ENCODE results near the gene MTHFD1. TPM values are rescaled to one million over a fixed set of nuclear protein-coding genes. Genes with fewer than 3 reads are reported as not detected.

Gene MTHFD1
- total RNA-seq, 1 donor: 28.2 TPM

DNA sequence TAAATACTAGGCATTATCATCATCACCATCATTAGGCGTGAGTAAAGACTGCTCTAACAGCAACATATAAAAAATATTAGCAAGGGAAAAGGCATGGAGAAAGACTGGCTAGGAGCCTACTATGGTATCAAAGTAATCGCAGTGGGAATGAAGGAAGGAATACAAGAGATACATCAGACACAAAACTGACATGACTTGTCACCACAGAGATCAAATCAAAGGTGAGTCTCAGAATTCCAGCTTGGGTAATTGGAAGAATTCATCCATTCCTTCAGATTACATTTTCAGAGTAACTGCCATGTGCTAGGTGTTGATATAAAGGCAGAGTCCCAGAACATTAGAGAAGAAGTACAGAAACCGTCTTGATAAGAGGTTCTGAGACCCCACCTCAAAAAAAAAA is 105.3 kb downstream of the MTHFD1 start:
- H3K4me3 ChIP-seq (ENCODE audit: insufficient read depth, low read length): no peak overlapping the region
- H3K79me2 ChIP-seq (ENCODE audit: insufficient read depth, low read length): peaks cover 15% of the 10 kb centered on the region
- no peak overlapping the region for H3K4me2 ChIP-seq (ENCODE audit: insufficient read depth, low read length)
- TF ChIP-seq, protein P1, sequence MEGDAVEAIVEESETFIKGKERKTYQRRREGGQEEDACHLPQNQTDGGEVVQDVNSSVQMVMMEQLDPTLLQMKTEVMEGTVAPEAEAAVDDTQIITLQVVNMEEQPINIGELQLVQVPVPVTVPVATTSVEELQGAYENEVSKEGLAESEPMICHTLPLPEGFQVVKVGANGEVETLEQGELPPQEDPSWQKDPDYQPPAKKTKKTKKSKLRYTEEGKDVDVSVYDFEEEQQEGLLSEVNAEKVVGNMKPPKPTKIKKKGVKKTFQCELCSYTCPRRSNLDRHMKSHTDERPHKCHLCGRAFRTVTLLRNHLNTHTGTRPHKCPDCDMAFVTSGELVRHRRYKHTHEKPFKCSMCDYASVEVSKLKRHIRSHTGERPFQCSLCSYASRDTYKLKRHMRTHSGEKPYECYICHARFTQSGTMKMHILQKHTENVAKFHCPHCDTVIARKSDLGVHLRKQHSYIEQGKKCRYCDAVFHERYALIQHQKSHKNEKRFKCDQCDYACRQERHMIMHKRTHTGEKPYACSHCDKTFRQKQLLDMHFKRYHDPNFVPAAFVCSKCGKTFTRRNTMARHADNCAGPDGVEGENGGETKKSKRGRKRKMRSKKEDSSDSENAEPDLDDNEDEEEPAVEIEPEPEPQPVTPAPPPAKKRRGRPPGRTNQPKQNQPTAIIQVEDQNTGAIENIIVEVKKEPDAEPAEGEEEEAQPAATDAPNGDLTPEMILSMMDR (IDR thresholded peaks at IDR 0.05; ENCODE audit: extremely low read depth, low read depth, low read length): no peak
- no peak overlapping the region for H2AFZ ChIP-seq (ENCODE audit: low read length)
- H3K27ac ChIP-seq (ENCODE audit: low read depth, low read length): no peak overlapping the region
- DNase-seq (ENCODE audit: insufficient read length, low spot score, missing footprints): no peak
- no peaks in the 10 kb centered on the region for H3K9me3 ChIP-seq (ENCODE audit: low read depth, low read length)
- no peaks in the 10 kb centered on the region for H4K20me1 ChIP-seq (ENCODE audit: insufficient read depth, low read length)
- H3K27me3 ChIP-seq (ENCODE audit: insufficient read depth, low read length): no peaks in the 10 kb centered on the region
- H3K4me1 ChIP-seq (ENCODE audit: insufficient read depth, low read length): no peaks in the 10 kb centered on the region
- H3K36me3 ChIP-seq (ENCODE audit: insufficient read depth, low read length): peaks cover 13% of the 10 kb centered on the region

DNA sequence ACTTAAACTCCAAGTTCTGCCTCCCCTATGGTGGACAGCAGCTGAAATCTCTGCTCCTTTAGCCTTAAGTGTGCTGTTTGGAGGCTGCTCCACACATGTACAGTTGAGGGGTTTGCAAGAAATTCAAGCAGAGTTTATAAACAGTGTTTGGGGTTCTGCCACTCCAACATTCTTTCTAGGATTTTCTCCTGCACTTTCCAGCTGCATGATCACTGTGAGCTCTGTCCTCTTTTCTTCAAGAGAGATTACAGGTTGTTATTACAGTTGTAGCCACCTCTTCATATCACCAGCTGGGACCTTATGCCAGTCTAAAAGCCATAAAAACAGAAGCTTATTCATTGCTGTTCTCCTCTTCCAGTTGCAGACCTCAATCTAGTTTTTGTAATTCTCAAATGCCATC is 107.1 kb downstream of the MTHFD1 start:
- DNase-seq (ENCODE audit: insufficient read length, low spot score, missing footprints): no peak
- Histone ChIP-seq H3K4me3 (ENCODE audit: insufficient read depth, low read length) (no peak overlapping the region), H3K79me2 (ENCODE audit: insufficient read depth, low read length) (peaks cover 28% of the 10 kb centered on the region), H2AFZ (ENCODE audit: low read length) (no peak overlapping the region), H4K20me1 (ENCODE audit: insufficient read depth, low read length) (no peaks in the 10 kb centered on the region), H3K4me1 (ENCODE audit: insufficient read depth, low read length) (no peaks in the 10 kb centered on the region), H3K9me3 (ENCODE audit: low read depth, low read length) (no peaks in the 10 kb centered on the region), H3K27me3 (ENCODE audit: insufficient read depth, low read length) (no peaks in the 10 kb centered on the region), H3K4me2 (ENCODE audit: insufficient read depth, low read length) (no peak overlapping the region), H3K36me3 (ENCODE audit: insufficient read depth, low read length) (peaks cover 13% of the 10 kb centered on the region), H3K27ac (ENCODE audit: low read depth, low read length) (no peak overlapping the region)
- TF ChIP-seq, protein P1 (IDR thresholded peaks at IDR 0.05; ENCODE audit: extremely low read depth, low read depth, low read length): no peak

DNA sequence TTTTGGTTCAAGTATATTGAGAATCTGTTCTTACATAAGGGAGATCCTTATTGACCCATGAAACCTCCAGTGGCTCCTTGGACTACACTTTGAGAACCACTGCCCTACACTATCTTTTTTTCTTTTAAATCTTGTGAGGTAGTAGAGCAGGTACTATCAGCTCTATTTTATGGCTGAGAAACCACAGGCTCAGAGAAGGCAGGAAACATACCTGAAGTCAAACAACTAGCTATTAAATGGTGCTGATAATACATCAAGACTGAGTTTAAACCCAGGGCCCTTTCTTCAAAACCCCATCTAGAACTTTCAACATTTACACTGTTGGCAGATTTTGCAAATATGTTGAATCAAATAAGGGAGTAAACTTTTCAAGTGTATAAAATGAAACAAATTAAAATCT is 108.6 kb downstream of the MTHFD1 start:
- Histone ChIP-seq H3K4me1 (ENCODE audit: insufficient read depth, low read length) (peaks cover 10% of the 10 kb centered on the region), H3K79me2 (ENCODE audit: insufficient read depth, low read length) (peaks cover 31% of the 10 kb centered on the region), H4K20me1 (ENCODE audit: insufficient read depth, low read length) (no peaks in the 10 kb centered on the region), H3K4me2 (ENCODE audit: insufficient read depth, low read length) (no peak overlapping the region), H3K27me3 (ENCODE audit: insufficient read depth, low read length) (no peaks in the 10 kb centered on the region), H3K27ac (ENCODE audit: low read depth, low read length) (no peak overlapping the region), H3K9me3 (ENCODE audit: low read depth, low read length) (no peaks in the 10 kb centered on the region), H2AFZ (ENCODE audit: low read length) (no peak overlapping the region), H3K4me3 (ENCODE audit: insufficient read depth, low read length) (no peak overlapping the region), H3K36me3 (ENCODE audit: insufficient read depth, low read length) (peaks cover 12% of the 10 kb centered on the region)
- TF ChIP-seq, protein P1 (IDR thresholded peaks at IDR 0.05; ENCODE audit: extremely low read depth, low read depth, low read length): no peak
- DNase-seq (ENCODE audit: insufficient read length, low spot score, missing footprints): no peak

DNA sequence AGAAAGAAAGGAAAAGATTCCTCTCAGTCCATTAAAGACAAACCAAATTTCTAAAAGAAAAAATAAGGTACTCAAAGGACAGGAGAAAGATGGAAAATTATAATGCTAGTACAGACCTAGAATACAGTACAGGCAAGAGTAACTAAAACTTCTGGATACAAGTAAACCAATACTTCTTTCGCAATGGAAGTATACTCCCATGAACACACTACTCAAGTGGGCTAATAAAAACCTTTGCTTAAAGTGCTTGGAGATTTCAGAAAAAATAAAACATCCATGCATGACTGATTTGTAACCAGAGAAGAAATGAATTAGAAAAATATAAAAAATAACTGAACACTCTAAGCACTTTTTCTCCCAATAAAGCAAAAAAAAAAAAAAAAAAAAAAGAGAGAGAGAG is 111.9 kb downstream of the MTHFD1 start:
- DNase-seq (ENCODE audit: insufficient read length, low spot score, missing footprints): no peak
- Histone ChIP-seq H2AFZ (ENCODE audit: low read length) (no peak overlapping the region), H3K79me2 (ENCODE audit: insufficient read depth, low read length) (peaks cover 47% of the 10 kb centered on the region), H3K4me1 (ENCODE audit: insufficient read depth, low read length) (peaks cover 22% of the 10 kb centered on the region), H3K27ac (ENCODE audit: low read depth, low read length) (no peak overlapping the region), H3K36me3 (ENCODE audit: insufficient read depth, low read length) (peaks cover 9% of the 10 kb centered on the region), H3K4me3 (ENCODE audit: insufficient read depth, low read length) (no peak overlapping the region), H3K27me3 (ENCODE audit: insufficient read depth, low read length) (no peaks in the 10 kb centered on the region), H4K20me1 (ENCODE audit: insufficient read depth, low read length) (no peaks in the 10 kb centered on the region), H3K9me3 (ENCODE audit: low read depth, low read length) (no peaks in the 10 kb centered on the region), H3K4me2 (ENCODE audit: insufficient read depth, low read length) (no peak overlapping the region)
- TF ChIP-seq, protein P1 (IDR thresholded peaks at IDR 0.05; ENCODE audit: extremely low read depth, low read depth, low read length): no peak
